ENCODE data around the gene KIF11. TPM values are rescaled to one million over a fixed set of nuclear protein-coding genes. Genes with fewer than 3 reads are reported as not detected.
"Not testable (repeated sequence)": the region's sequence is repeated elsewhere in the genome, so short reads cannot be mapped to it uniquely, and the experiment has no call there.

KIF11 gene
- polyA plus RNA-seq, 1 donor = 11.5 TPM

DNA sequence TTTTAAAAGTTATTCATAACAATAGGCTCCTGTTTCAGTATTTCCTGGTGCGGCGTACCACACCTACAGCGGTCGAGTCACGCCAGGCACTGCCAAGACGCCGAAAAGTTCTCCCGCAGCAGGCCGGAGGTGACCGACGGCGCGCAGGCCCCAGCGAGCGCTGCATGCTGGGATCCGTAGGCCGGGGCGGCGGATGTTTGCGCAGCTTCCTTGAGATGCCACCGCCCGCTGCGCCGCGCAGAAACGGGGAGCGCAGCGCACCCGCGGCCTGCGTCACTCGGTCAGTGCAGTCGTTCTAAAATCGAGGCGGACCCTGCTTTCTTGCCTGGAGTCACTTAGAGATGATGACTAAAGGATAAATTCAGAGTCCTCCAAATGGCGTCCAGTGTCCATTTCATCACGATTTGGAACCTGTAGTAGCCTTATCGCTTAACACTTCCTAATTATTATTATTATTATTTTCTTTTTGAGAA, 1.3 kb upstream of the KIF11 start:
- peak; percentile 96 for DNase-seq

DNA sequence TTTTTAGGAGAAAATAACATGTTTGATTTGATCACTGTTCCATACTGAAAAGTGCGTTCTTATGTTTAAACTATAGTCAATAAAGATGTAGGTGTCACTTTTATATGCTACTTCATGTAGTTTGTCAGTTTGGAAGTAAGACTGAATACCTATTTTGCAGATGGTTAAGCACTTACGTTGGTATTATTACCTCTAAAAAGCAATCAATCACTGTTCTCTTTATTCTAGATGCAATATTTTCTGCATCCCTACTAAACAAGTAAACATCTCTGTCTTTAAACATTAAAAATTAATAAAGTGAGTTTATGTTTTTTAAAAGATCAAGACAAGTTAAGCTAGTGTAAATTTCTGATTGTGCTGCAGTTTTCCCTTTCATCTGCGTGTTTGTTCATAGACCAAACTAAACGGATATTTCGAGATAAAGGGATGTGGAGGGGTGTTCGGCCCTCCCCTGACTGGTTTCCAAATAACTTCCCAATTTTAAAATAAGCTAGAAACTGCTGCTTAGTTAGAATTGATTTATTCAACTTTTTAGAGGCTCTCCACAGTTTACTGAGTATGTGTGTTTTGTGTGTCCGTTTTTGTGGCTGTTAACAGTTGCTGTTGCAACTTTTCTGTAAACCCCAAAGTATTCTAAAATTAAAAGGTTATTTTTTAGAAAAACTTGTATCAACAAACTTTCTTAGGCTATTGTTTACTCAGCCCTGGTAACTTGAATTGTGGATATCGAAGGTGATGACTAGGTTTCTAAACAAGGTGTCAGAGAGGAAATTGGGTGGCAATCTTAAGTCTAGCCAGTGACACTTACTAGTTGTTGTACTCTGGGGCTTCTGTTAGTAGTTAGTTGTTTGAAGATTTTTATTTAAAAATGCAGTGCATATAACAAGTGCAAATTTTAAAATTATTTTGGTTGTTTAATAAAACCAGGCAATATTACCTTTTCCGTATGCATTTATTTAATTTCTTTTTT, 974 bp downstream of the KIF11 start:
- no peak for DNase-seq

DNA sequence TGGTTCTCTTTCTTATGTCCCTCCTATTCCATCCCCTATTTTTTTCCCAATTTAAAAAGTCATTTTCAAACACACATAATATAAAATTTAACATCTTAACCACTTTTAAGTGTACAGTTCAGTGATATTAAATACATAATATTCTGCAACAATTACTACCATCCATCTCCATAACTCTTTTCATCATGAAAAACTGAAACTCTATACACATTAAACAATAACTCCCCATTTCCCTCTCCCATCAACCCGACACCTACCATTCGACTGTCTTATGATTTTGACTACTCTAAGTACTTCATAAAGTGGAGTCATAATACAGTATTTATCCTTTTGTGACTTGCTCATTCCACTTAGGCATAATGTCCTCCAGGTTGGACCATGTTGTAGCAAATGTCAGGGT, 2.6 kb downstream of the KIF11 start:
- no peak for DNase-seq

DNA sequence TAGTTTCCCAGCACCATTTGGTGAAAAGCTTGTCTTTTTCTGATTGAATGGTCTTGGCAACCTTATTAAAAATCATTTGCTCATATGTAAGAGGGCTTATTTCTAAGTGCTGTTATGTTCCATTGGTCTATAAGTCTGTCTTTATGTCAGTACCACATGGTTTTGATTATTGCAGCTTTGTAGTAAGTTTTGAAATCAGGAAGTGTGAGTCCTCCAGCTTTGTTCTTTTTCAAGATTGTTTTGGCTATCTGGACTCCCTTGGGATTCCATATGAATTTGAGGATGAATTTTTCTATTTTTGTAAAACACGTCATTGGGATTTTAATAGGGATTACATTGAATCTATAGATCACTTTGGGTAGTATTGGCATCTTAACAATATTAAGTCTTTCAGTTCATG, 5.4 kb downstream of the KIF11 start:
- no peak for DNase-seq

DNA sequence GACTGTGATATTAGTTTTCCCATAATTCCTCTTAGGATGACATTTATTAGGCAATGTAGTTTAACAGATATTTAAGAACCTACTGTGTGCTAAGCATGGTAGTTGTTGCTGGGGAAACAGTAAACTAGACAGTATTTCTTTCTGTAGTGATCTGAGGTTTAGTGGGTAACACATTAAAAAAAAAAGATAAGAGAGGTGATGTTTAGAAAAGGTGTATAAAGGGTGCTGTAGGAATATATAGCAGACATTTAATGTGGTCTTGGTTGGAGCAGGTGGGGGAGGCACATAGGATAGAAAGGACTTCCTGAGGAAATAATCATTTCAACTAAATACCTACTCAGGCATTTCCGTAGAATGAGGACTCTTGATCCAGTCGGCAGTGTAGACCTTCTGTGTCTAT, 11.9 kb downstream of the KIF11 start:
- DNase-seq = no peak

DNA sequence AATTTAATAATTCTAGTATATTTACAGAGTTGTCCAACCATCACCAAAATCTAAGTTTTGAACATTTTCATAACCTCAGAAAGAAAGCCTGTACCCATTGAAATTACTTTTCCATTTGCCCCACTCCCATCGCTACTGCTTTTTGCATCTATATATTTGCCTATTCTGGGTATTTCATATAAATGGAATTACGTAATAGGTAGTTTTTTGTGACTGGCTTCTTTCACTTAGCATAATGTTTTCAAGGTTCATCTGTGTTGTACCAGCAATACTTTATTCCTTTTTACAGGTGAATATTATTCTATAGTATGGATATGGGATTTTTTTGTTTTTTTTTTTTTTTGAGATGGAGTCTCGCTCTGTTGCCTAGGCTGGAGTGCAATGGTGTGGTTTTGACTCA, 22.6 kb downstream of the KIF11 start:
- no peak for DNase-seq

DNA sequence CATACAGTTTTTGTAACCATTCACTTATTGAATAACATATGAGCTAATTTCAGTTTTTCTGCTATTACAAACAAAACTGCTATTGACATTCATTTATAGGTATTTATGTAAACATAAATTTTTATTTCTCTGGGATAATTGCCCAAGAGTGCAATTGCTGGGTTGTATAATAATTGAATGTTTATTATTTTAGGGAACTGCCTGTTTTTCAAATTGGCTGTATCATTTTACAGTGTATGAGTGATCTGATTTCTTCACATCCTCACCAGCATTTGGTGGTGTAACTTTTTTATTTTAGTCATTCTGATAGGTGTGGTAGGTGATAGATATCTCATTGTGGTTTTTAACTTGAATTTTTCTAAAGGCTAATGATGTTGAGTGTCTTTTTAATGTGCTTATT, 26.4 kb downstream of the KIF11 start:
- DNase-seq = no peak

DNA sequence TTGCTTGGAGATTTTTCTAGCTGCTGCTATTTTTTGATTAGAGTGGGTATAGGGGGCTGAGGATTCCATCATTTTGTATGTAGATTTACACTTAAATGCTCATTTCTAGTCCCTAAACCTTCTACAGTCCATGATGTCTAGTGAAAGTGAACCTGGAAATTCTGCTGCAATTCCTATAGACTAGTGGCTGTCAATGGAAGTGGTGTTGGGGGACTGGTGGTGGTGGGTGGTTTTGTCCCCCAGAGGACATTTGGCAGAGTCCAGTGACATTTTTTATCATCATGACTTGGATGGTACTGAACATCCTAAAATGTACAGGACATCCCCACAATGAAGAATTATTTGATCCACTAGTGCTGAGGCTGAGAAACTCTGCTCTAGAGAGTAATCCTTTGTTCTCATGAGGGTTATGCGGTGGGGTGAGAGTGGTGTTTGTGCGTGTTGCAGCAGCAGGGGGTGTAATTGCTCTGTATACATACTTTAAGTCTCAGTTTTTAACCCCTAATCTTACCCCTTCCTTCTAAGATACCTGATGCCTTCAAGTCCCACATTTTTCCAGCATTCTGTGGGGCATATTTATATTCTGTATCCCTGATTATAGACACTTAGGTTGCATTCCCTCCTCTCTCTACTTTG, 35.0 kb downstream of the KIF11 start:
- DNase-seq = no peak

DNA sequence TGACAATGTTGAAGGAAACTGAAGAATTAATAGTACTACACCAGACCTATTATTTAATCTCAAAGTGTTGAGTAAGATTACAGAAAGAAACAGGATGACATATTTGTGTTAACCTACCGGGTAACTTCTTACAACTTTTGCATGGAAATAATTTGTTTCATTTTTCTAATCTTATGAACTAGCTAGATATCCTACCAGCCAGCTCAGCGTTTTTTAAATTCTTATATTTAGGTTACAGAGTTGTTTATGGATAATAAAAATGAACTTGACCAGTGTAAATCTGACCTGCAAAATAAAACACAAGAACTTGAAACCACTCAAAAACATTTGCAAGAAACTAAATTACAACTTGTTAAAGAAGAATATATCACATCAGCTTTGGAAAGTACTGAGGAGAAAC, 37.0 kb downstream of the KIF11 start:
- no peak for DNase-seq

DNA sequence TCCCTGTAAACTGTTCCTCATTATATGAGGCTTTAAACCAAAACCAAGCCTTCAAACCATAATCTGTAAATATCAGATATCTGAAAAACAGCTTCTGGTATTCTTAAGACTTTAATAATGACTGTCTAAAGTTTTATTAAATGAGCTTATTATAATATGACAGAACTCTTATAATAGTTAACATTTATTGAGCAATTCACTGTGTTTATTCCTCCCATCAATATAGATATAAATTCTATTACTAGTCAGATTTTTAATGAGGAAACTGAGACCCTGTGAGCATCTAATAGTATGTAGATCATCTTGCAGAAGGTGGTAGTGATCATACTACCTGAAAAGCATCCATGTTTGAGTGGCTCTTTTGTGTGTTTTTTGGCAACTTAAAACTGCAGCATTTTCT, 45.1 kb downstream of the KIF11 start:
- DNase-seq = no peak

DNA sequence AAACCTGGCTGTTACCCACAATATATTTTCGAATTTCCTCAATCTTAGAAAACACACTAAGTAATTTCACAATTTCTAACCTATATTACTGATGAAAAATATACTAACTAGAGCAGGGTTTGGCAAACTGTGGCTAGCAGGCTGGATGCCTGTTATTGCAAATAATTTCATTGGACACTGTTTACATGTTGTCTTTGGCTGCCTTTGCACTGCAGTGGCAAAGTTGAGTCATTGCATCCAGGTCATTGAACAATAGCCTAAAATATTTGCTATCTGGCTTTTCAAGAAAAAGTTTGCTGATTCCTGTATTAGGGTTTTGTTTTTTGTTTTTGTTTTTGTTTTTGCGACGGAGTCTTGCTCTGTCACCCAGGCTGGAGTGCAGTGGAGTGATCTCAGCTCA, 47.2 kb downstream of the KIF11 start:
- DNase-seq = no peak

DNA sequence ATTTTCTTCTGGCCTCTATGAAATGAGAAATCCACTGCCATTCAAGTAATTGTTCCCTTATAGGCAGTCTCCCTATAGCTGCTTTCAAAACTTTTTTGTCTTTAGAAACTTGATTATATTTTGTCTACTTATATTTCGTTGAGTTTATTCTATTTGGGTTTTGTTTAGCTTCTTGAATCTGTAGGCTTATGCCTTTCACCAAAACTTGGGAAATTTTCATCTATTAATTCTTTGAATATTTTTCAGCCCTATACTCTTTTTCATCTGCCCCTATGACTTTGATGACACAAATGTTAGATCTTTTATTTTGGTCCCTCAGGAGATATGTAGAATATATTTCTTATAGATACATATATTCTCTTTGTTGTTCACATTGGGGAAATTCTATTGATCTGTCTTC, 48.6 kb downstream of the KIF11 start:
- DNase-seq = no peak

DNA sequence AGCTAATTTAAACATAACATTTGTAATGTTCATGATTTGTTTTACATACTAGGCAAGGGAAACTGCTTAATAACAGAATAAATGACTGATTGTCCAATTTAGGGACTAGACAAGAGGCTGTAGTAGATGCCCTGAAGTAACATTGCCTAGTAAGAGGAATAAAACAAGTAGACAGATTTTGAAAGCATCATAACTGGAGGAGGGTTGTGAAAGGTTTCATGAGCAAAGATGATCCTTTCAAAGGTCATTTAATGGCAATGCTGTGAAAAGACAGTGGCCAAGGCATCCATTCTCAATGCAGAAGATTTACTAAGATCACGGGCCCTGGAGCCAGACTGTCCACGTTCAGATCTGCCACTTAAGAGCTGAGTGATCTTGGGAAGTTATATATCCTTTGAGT, 52.0 kb downstream of the KIF11 start:
- no peak for DNase-seq

DNA sequence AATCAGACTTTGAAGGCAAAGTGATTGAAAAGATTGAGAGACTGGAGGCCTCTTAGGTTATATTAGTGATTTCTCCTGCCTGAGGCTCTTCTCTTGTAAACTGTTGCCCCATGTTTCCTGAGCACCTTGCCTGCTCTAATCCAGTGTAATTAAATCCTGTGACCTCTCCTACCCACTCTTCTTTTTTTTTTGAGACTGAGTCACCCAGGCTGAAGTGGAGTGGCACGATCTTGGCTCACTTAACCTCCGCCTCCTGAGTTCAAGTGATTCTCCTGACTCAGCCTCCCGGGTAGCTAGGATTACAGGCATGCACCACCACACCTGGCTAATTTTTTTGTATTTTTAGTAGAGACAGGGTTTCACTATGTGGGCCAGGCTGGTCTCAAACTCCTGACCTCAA, 57.9 kb downstream of the KIF11 start:
- DNase-seq = not testable (repeated sequence)

DNA sequence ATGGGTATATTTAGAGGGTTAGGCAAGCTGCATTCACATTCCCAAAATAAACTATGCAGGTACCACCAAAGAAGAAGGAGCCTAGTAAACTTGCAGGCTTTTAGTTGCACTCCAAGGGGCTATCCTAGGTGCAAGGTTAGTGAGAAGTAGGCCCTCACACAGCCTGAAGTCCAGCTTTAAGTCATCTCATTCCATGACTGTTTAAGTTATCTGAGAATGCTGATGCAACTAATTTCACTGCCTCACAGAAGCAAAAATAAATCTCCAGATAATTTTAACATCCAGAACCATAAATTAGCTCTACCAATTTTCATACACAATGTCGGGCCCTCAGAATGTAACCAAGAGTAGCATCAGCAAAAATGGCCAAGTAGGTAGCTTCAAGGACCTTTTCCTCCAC, 62.5 kb downstream of the KIF11 start:
- DNase-seq = no peak

DNA sequence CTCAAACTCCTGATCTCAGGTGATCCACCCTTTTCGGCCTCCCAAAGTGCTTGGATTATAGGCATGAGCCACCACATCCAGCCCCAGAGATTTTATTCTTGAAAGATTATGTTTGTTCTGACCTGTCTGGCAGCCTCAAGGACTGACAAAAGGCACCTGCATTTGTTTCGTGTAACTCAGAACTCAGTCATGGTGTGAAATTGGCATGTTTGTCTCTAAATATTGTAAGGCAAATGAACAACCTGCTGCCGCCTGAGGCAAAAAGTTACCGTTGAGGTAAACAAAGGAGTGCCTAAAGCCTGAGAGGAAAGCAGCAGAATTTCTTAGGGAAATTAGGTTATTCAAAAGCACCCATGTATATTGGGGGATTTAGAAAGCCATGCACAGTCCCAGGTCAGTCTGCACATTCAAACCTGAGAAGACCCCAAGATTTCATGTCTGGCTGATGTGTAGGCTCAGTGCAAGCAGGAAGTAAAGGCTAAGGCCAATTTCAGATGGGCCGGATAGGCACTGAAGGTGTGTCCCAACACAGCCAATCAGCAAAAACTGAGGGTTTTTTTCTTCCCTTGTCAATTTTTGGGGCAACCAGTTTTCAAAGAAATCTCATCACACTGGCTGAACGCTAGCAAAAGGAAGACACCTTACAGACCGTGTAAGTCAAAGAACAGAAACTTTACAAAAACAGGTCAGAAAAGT, 63.5 kb downstream of the KIF11 start:
- DNase-seq = no peak

DNA sequence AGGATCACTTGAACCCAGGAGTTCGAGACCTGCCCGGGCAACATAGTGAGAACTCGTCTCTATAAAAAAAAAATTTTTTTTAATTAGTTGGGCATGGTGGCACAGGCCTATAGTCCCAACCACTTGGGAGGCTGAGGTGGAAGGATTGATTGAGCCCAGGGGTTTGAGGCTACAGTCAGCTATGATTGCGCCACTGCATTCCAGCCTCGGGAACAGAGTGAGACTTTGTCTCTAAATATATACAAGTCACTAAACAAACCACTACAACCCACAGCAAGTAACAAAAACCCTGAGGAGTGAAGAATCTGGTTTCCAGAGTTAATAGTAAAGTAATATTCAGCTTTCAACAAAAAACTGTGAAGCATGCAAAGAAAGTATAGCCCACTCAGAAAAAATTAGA, 64.1 kb downstream of the KIF11 start:
- DNase-seq = no peak

DNA sequence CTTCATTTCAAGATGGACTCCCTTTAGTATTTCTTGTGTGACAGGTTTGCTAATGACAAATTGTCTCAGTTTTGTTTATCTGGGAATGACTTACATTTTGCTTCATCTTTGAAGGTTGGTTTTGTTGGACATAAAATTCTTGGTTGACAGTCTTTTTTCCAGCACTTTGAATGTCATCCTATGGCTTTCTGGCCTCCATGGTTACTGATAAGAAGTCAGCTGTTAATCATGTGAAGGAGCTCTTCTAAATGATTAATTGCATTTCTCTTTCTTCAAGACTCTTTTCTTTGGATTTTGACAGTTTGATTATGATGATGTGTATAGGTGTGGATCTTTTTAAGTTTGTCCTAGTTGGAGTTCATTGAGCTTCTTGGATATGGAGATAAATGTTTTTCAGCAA, 69.9 kb downstream of the KIF11 start:
- no peak for DNase-seq

DNA sequence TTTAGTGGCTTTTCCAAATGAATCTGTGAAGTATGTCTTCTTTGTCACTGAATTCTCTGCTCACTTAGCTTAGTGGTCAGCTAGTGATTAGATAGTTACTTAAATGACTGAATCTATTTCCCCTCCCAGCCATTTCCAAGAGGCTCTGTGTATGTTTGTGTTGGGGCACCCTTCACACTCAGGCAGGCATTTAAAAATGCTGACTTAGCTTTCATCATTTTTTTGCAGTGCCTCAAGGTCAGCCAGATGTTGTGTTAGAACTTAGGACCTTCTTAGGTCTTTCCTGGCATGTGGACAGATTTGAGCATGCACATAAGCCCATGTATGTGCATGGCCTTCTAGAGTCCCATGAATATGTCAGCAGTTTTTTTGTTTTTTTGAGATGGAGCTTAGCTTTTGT, 71.4 kb downstream of the KIF11 start:
- no peak for DNase-seq

DNA sequence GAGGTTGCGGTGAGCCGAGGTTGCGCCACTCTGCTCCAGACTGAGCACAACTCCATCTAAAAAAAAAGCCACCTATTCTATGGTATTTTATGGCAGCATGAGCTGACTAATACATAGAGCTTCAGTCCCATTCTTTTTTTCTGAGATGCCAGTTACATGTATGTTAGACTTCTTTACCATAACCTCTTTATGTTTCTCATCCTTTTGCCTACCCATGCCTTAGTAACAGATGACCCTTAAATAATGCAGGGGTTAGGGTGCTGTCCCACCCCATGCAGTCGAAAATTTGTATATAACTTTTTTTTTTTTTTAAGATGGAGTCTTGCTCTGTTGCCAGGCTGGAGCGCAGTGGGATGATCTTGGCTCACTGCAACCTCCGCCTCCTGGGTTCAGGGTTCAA, 74.1 kb downstream of the KIF11 start:
- no peak for DNase-seq

DNA sequence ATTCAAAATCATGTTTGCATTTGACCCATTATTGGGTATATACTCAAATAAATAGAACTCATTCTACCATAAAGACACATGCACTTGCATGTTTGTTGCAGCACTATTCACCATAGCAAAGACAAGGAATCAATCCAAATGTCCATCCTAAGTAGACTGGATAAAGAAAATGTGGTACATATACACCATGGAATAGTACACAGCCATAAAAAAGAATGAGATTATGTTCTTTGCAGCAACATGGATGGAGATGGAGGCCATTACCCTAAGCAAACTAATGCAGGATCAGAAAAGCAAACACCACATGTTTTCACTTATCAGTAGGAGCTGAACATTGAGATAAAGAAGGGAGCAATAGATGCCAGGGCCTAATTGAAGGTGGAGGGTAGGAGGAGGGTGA, 84.8 kb downstream of the KIF11 start:
- no peak for DNase-seq

DNA sequence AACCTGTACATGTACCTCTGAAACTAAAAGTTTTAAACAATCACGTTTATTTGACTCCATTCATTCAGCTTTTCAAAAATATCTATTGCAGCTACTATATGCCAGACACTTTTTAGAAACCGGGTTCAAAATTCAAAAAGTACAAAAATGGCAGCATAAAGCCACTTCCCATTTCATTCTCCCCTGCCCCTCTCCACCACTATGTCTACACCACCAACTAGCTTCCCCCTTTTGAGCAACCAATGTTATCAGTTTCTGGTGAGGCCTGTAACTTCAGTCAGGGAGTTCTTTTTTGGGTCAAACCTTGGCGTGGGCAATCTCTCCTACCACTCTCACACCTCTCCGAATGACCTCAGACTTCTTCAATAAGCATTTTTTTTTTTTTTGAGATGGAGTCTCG, 85.3 kb downstream of the KIF11 start:
- no peak for DNase-seq

DNA sequence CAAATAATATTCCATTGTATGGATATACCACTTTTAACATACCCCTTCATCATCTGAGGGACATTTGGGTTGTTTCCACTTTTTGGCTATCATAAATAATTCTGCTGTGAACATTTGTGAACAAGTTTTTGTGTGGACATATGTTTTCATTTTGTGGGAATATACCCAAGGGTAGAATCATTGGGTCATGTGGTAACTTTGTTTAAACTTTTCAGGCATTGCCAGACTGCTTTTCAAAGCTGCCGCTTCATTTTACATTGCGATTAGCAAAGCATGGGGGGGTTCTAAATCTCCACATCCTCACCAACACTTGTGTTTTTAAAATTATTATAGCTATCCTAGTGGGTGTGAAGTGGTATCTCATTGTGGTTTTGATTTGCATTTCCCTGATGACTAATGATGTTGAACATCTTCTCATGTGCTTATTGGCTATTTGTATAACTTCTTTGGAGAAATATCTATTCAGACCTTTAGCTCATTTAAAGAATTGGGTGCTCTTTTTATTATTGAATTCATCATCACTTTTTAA, 88.4 kb downstream of the KIF11 start:
- DNase-seq = no peak
